HG02973 (cell line): Measurements from ENCODE around the gene ADD3.
"Not testable (repeated sequence)": the region's sequence is repeated elsewhere in the genome, so short reads cannot be mapped to it uniquely, and the experiment has no call there.

Experiments used
- ATAC-seq: cut with Tn5 transposase; IDR thresholded peaks from one replicate; pipeline ENCODE4 v1.9.1; 2021; ENCODE audit warnings: moderate library complexity; ENCODE audit not compliant: unreplicated experiment

Gene ADD3

GRCh38 chr10:110101464-110102144 is 93.8 kb downstream of the ADD3 start:
- ATAC-seq: no peak

GRCh38 chr10:110103921-110104461 is 96.2 kb downstream of the ADD3 start:
- no peak for ATAC-seq

GRCh38 chr10:110105873-110106272 is 98.1 kb downstream of the ADD3 start:
- ATAC-seq: no peak

GRCh38 chr10:110107430-110107829 is 99.6 kb downstream of the ADD3 start:
- no peak for ATAC-seq

- no peak for ATAC-seq
Measured at GRCh38 chr10:110107887-110108286, 100.1 kb downstream of the ADD3 start.

GRCh38 chr10:110109511-110109910 is 101.7 kb downstream of the ADD3 start:
- no peak for ATAC-seq

GRCh38 chr10:110110338-110110737 is 102.6 kb downstream of the ADD3 start:
- no peak for ATAC-seq

GRCh38 chr10:110113670-110114337 is 106.0 kb downstream of the ADD3 start:
- no peak for ATAC-seq

- ATAC-seq: not testable (repeated sequence)
Measured at GRCh38 chr10:110114668-110115067, 106.9 kb downstream of the ADD3 start.

- ATAC-seq: no peak
Measured at GRCh38 chr10:110115784-110116520, 108.2 kb downstream of the ADD3 start.

GRCh38 chr10:110118891-110119621 is 111.3 kb downstream of the ADD3 start:
- no peak for ATAC-seq

GRCh38 chr10:110123594-110123993 is 115.8 kb downstream of the ADD3 start:
- ATAC-seq: no peak

GRCh38 chr10:110129490-110129889 is 121.7 kb downstream of the ADD3 start:
- no peak for ATAC-seq

GRCh38 chr10:110134917-110135316 is 127.1 kb downstream of the ADD3 start:
- no peak for ATAC-seq

- ATAC-seq: not testable (repeated sequence)
Measured at GRCh38 chr10:110135836-110136235, 128.1 kb downstream of the ADD3 start.

- ATAC-seq: peak; percentile 61
Measured at GRCh38 chr10:110137142-110137545, 129.4 kb downstream of the ADD3 start.

- peak; percentile 57 for ATAC-seq
Measured at GRCh38 chr10:110138197-110138812, 130.5 kb downstream of the ADD3 start.

GRCh38 chr10:110141185-110141584 is 133.4 kb downstream of the ADD3 start:
- ATAC-seq: no peak

GRCh38 chr10:110141871-110142635 is 134.3 kb downstream of the ADD3 start:
- no peak for ATAC-seq

GRCh38 chr10:110142965-110143364 is 135.2 kb downstream of the ADD3 start:
- no peak for ATAC-seq
